Aorta (tissue), 5 donors: Measurements from ENCODE around the gene M1AP. TPM values are rescaled to one million over a fixed set of nuclear protein-coding genes. Genes with fewer than 3 reads are reported as not detected.

Experiments used
- ATAC-seq: fragments of 200-7000 bp; cut with Tn5 transposase; one replicate; pipeline ENCODE4 v1.9.1; 2022; ENCODE audit warnings: moderate library complexity; ENCODE audit not compliant: low FRiP score
- DNase-seq, 2 donors: peaks; one replicate each; pipeline ENCODE4 v3.0.0-alpha.2; 2020
- H3K27ac ChIP-seq, 2 donors: one replicate each; pipeline ENCODE4 v1.5.1; 2013; ENCODE audit warnings: low read length in 2 of 2, mild to moderate bottlenecking in 2 of 2, moderate library complexity in 2 of 2, control low read depth in 1 of 2, inconsistent platforms in 1 of 2, low read depth in 1 of 2
- H3K27me3 ChIP-seq, 2 donors: one replicate each; pipeline ENCODE4 v1.6.1; 2013; ENCODE audit warnings: control low read depth in 1 of 2, low read length in 1 of 2, mild to moderate bottlenecking in 1 of 2, moderate library complexity in 1 of 2; ENCODE audit not compliant: insufficient read depth in 2 of 2, control insufficient read depth in 1 of 2
- H3K36me3 ChIP-seq, 2 donors: one replicate each; pipeline ENCODE4 v1.6.1; 2013; ENCODE audit warnings: control low read depth in 1 of 2, low read length in 1 of 2, mild to moderate bottlenecking in 1 of 2; ENCODE audit not compliant: insufficient read depth in 2 of 2, control insufficient read depth in 1 of 2
- H3K4me1 ChIP-seq, 2 donors: one replicate each; pipeline ENCODE4 v1.6.1; 2013; ENCODE audit warnings: low read length in 2 of 2, control low read depth in 1 of 2, mild to moderate bottlenecking in 1 of 2, moderate library complexity in 1 of 2; ENCODE audit not compliant: insufficient read depth in 2 of 2, control insufficient read depth in 1 of 2
- H3K4me3 ChIP-seq, 2 donors: one replicate each; pipeline ENCODE4 v1.5.1; 2013; ENCODE audit warnings: low read length in 2 of 2, control low read depth in 1 of 2, mild to moderate bottlenecking in 1 of 2
- H3K9me3 ChIP-seq: one replicate; pipeline ENCODE4 v1.6.1; 2013; ENCODE audit warnings: mild to moderate bottlenecking, low read length; ENCODE audit not compliant: control insufficient read depth
- WGBS, 2 donors: extraction: QIAGEN DNeasy Blood & Tissue Kit; methylation state at CpG; one replicate each; pipeline ENCODE4 v1.1.7; 2013; 5-methylcytosine and 5-hydroxymethylcytosine counted together
- intact Hi-C, 2 donors: fragments of 100-400 bp; cut with DNase I; formaldehyde crosslinking; loops; one replicate each; pipeline versions ENCODE4 v1.14.2 to v1.15.0; 2022
- polyA plus RNA-seq, 2 donors: library from polyadenylated mRNA; stranded (reverse); fragments of 200-250 nt; gene quantifications; one replicate each; pipeline ENCODE4 v1.2.3, GENCODE V29; 2013
- total RNA-seq, 2 donors: library from RNA; stranded (reverse); fragmentation: NEBNext Ultra II Directional; extraction: Animal tissue kit (Norgen Biotek cat#: 25700); gene quantifications; one replicate each; pipeline ENCODE4 v1.2.1, GENCODE V29; 2021
- donor health status: healthy with polysubstance abuse.
- donor health status: Bipolar disorder and iron deficiency.
- donor health status: DM: no; HTN: no; CAD: no.
- donor health status: DM: no; HTN: no; CAD: no.
- donor health status: DM: yes; HTN: yes; CAD: no.

The M1AP gene
- total and polyA plus RNA-seq, 4 donors, result 1.3 TPM; not detected in 3

GRCh38 chr2:74552914-74553811, 95.0 kb downstream of the M1AP start:
- Histone ChIP-seq H3K27me3 (no peaks in the 10 kb centered on the region), H3K36me3 (no peaks in the 10 kb centered on the region), H3K9me3 (no peaks in the 10 kb centered on the region), H3K4me1 (no peaks in the 10 kb centered on the region), H3K27ac (no peak overlapping the region), H3K4me3 (peak overlapping the region; percentile 39 to 74)
- ATAC-seq, result no peak
- intact Hi-C loops, result no loop called here
- 18 to 23% methylated on average over 26 to 27 of the region's 27 CpGs for WGBS, 2 donors
- DNase-seq, result peak in 1 of 2 donors; percentile 61

GRCh38 chr2:74551942-74552913, 95.9 kb downstream of the M1AP start:
- Histone ChIP-seq H3K4me3 (no peak overlapping the region), H3K27me3 (no peaks in the 10 kb centered on the region), H3K9me3 (no peaks in the 10 kb centered on the region), H3K4me1 (no peaks in the 10 kb centered on the region), H3K36me3 (no peaks in the 10 kb centered on the region), H3K27ac (no peak overlapping the region)
- WGBS, 2 donors, result 89 to 90% methylated on average over 21 of the region's 21 CpGs
- ATAC-seq (no peak), DNase-seq (peak in 1 of 2 donors; percentile 40)
- intact Hi-C loops, result no loop called here

- intact Hi-C loops, result no loop called here
- no peak for ATAC-seq
- DNase-seq, result no peak
- H3K36me3 ChIP-seq, result no peaks in the 10 kb centered on the region
- H3K4me1 ChIP-seq, result no peaks in the 10 kb centered on the region
- H3K27ac ChIP-seq, result no peak overlapping the region
- H3K27me3 ChIP-seq, result no peaks in the 10 kb centered on the region
- H3K9me3 ChIP-seq, result no peaks in the 10 kb centered on the region
- no peak overlapping the region for H3K4me3 ChIP-seq
These were observed 96.6 kb downstream of the M1AP start for GRCh38 chr2:74551530-74551929.

GRCh38 chr2:74550231-74550630, 97.9 kb downstream of the M1AP start:
- Histone ChIP-seq H3K27ac (no peak overlapping the region), H3K27me3 (no peaks in the 10 kb centered on the region), H3K4me3 (no peak overlapping the region), H3K4me1 (no peaks in the 10 kb centered on the region), H3K9me3 (no peaks in the 10 kb centered on the region), H3K36me3 (no peaks in the 10 kb centered on the region)
- ATAC-seq (no peak), DNase-seq (no peak)
- WGBS, 2 donors, result 95 to 98% methylated on average over 7 of the region's 7 CpGs
- intact Hi-C loops, result no loop called here

GRCh38 chr2:74548900-74549826, 99.0 kb downstream of the M1AP start:
- DNase-seq, result peak; percentile 81 to 92

GRCh38 chr2:74548285-74548899, 99.7 kb downstream of the M1AP start:
- intact Hi-C loops, result loop anchor here in 1 of 2 donors (5.0 kb wide), 1 partner anchor 34 kb away; no protein-coding TSS in a partner anchor
- Histone ChIP-seq H3K4me1 (no peaks in the 10 kb centered on the region), H3K27ac (peak overlapping the region in 1 of 2 donors; percentile 20), H3K27me3 (no peaks in the 10 kb centered on the region), H3K9me3 (no peaks in the 10 kb centered on the region), H3K4me3 (peak overlapping the region; percentile 31 to 79), H3K36me3 (no peaks in the 10 kb centered on the region)
- ATAC-seq, result no peak
- DNase-seq, result no peak
- WGBS, 2 donors, result 15 to 21% methylated on average over 26 of the region's 26 CpGs

More at GRCh38 chr2:74548900-74549826, 99.0 kb downstream of the M1AP start:
- Histone ChIP-seq H3K4me1 (no peaks in the 10 kb centered on the region), H3K27me3 (no peaks in the 10 kb centered on the region), H3K36me3 (no peaks in the 10 kb centered on the region), H3K27ac (peak overlapping the region in 1 of 2 donors; percentile 13), H3K4me3 (peak overlapping the region; percentile 39 to 79), H3K9me3 (no peaks in the 10 kb centered on the region)
- intact Hi-C loops, result loop anchor here in 1 of 2 donors (5.0 kb wide), 1 partner anchor 33 kb away; no protein-coding TSS in a partner anchor
- WGBS, 2 donors, result 9 to 12% methylated on average over 71 to 85 of the region's 85 CpGs
- ATAC-seq, result peak; percentile 78

DNA sequence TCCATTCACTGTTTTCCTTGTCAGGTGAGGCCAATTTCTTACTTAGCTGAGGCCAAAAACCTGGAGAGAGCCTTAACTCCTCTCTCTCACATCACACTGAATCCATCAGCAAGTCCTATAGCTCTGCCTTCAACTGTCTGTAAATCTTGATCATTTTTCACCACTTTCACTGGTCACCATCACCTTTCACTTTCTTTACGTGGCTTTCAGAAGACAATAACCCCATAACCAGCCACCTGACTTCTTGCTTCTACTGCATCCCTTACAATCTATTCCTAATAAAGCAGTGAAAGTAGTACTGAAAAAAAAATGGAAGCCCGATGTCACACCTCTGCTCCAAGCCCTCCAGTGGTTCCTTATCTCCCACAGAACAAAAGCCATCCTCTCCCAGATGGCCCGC, 102.1 kb downstream of the M1AP start:
- no peaks in the 10 kb centered on the region for H3K4me1 ChIP-seq

More for the DNA sequence above, 102.1 kb downstream of the M1AP start:
- H3K27me3 ChIP-seq, result no peaks in the 10 kb centered on the region
- no peaks in the 10 kb centered on the region for H3K9me3 ChIP-seq
- WGBS, 2 donors, result 88 to 90% methylated on average over 3 of the region's 3 CpGs
- H3K27ac ChIP-seq, result no peak overlapping the region
- H3K4me3 ChIP-seq, result no peak overlapping the region
- DNase-seq (no peak), ATAC-seq (no peak)
- no peaks in the 10 kb centered on the region for H3K36me3 ChIP-seq
- intact Hi-C loops, result loop anchor here in 1 of 2 donors (5.0 kb wide), 1 partner anchor 36 kb away; no protein-coding TSS in a partner anchor
